HG02938 (cell line): ENCODE data around the gene KSR1.
"Not testable (repeated sequence)": the region's sequence is repeated elsewhere in the genome, so short reads cannot be mapped to it uniquely, and the experiment has no call there.

Experiments used
- ATAC-seq: cut with Tn5 transposase; IDR thresholded peaks from one replicate; pipeline ENCODE4 v1.9.1; 2021; ENCODE audit warnings: mild to moderate bottlenecking, moderate library complexity; ENCODE audit not compliant: unreplicated experiment

The KSR1 gene

DNA sequence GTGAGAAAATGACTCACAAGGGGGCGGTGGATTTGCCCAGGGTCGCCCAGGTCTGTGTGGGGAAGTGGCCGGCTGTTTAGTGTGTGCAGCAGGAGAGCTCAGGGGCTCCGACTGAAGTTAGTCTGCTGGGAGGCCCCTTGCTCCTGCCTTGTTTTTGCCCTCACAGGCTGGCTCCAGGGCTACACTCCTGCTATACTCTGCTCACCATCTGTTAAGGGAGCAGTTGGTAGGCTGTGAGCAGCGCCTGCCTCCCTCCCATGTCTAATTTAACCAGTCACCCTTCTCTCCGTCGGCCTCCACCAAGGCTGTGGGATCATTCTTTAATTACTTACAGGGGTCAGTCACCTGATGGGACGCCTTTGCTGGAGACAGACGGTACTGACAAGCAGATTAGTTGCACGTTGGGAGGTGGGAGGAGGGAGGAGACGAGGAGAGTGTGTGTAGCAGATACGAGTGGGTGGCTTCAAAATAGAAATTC is 35.5 kb downstream of the KSR1 start:
- no peak for ATAC-seq

DNA sequence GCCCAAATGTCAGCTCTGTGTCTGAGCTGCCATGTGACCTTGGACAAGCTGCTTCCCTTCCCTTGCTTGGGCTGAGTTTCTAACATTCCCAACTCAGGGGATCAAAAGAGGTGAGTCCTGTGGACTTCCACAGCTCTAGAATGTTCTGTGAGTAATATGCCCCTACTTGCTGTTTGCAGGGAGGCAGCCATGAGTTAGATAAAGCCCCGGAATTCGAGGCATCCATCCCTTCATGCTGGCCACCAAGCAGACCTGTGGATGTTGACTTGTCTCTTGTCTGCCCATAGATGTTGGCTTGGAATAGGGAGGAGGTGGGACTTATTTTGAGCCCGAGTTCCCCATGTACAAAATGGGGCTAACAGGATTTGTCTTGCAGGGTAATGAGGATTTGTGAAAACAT is 36.2 kb downstream of the KSR1 start:
- ATAC-seq = no peak

DNA sequence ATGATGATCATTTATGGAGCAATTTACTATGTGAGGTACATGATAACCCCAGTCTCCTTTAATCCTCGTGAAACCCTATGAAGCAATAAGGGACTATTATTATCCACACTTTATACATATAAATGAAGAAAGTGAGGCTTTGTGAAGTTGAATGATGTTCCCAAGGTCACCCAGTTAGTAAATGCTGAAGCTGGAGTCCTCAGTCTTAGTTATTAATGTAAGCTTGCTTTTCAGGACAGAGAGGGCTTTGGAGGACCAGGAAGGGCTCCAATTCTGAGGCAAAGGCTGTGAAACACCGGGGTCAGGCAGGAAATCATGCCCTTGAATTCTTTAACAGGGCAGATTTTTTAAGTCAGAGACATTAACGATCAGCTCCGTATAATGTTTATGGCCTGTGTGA is 36.8 kb downstream of the KSR1 start:
- ATAC-seq = no peak

DNA sequence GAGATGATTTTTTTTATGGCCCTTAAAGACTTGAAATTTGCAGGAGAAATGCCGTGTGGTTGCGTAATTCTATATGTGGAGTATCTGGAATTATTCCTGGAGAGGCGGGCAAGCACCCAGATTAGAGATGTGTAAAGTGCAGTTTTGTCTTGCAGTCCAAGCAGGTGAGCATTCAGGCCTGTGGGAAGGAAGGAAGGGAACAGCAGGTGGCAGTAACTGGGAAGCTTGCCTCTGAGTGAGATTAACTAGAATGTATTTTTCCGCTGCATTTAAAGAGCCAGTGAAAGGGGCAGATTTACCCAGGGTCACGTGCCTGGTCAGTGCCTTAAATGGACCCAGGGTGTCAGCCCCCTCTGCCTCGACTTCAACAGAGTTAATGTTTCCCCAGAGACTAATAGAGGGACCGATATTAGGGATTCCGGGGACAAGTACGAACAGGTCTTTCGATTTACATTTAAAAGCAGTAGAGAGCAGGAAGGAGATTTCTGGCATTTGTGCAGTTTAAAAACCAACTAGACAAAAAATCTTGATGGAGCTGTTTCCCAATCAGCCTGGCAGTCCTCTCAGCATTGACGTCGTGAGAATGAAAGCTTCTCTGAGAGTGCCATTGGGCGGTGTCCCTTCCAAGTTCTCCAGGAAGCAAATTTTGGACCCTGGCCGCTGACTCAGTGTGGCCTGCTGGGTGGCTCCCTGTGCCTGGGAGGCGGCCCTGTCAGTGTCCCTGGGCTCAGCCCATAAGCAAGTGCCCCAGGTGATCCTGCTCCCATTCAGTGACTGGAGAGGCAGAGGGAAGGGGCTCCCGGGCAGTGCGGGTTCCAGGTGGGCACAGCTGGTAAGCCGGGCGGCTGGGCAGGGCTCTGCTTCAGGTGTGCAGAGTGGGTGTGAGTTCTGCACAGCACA is 38.2 kb downstream of the KSR1 start:
- no peak for ATAC-seq

DNA sequence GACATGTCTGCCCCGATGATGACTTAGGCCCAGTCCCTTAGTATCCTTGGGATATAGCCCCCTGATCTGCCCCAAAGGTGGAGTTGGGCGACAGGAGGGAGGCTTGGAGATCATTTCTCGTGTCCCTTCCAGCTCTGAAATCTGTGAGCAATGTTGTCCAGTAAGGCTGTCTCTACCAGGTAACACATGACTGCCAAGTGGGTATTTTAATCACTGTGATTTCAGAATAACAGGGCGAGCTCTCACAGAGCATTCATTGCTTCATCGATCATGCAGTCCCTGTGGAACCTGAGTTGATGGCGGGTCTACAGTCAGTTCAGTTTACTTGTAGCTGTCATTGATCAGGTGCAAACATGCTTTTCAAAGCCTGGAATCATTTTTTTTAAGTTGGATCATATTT is 39.2 kb downstream of the KSR1 start:
- ATAC-seq = no peak

DNA sequence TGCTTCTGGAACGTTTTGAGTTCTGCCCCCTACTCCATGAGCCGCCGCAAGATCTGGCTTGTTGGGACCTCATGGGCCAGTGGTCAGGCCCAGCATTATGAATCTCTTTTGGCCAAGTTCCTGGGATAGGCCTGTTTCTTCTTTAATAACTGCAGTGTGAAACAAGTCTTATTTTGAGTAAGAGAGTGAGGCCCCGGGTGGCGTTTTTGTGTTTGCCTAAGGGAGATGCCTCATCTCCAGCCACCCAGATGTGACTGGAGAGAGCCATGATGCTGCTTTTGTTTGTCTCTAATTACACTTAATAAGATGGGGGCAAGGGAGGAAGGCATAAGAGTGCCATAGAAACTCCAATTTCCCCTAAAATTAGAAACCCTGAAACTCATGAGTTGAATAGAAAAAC is 39.8 kb downstream of the KSR1 start:
- ATAC-seq = no peak

DNA sequence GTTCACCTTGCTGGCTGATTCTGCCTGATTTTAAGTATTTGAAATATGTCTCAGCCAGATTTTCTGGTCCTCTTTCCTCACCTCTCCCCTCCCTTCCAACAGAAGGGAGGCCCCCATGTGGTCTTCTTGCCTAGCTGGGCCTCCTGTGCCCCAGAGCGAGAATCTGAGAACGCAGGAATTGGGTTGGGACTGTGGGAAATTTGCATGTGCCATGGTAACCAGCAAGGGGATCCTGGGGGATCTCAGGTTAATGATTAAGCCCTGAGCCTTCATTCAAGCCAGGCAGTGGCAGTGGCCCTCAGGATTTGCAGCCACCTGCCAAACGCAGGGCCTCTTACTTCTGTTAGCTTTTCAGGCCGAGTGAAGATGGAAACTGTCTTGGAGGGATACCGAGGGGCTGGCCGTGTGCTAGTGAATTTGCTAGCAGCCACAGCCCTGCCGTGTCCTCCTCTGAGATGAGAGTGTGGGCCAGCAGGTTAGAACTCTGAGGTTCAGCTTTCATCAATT is 40.2 kb downstream of the KSR1 start:
- no peak for ATAC-seq

DNA sequence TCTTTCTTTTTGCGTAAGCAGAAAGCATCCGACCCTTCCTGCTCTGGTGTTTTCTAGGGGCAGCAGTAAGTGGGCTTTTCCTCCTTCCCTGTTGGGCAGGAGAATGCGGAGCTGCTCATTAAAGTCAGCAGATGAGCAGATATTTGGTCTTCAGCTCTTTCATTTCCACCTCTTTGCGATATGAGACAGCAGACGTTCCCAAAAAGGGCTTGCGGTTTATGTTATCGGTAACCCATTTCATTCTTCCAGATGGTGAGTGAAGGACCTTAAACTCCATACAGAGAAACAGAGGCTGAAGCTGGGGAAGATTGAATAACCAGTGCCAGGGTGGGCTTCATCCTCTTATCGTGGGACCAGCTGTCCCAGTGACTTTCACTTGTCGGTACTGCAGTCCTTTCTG is 40.7 kb downstream of the KSR1 start:
- no peak for ATAC-seq

DNA sequence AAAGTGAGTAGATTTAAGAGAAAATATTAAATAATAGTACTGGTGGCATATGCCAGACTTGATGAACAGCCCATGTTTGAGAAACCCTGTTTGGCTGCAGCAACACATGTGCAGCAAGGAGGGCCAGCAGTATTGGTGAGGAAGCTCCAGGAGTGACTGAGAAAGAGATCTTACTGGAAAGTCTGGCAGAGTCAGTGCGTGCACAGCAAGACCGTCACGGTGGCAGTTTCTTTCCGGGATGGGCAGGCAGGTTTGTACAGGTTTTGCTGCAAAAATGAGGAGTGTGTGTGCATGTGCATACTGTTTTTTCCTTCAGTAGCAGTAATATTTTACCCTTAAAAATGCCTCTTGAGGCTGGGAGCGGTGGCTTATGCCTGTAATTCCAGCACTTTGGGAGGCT is 41.4 kb downstream of the KSR1 start:
- ATAC-seq = no peak

DNA sequence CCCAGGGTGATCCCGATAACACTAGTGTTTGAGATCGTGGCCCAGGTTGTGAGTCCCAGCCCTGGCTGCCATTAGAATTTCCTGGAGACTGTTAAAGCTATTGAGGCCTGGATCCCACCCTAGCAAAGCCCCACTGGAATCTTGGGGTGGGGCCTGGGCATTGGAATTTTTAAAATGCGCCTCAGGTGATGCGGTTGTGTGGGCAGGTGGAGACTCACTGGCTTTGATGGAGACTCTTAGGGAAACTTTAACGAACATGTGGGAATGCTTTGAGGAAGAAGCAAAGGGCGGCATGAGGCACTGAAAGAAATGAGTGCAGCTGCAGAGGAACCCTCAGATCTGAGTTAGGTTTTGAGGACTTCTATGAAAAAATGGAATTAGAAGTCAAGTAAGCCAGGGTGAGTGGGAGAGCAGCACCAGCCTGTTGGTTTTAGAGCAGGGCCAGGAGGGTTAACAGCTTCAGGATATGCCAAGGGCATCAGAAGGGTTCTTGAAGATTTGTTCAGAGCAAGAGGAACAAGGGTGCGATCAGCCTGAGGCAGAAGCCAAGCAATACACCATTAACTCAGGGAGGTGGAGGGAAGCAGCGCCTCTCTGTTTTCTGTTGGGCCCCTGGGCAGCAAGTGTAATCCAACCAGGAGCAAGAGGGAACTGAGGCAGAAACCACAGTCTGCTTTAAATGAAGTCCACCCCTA is 42.5 kb downstream of the KSR1 start:
- no peak for ATAC-seq

DNA sequence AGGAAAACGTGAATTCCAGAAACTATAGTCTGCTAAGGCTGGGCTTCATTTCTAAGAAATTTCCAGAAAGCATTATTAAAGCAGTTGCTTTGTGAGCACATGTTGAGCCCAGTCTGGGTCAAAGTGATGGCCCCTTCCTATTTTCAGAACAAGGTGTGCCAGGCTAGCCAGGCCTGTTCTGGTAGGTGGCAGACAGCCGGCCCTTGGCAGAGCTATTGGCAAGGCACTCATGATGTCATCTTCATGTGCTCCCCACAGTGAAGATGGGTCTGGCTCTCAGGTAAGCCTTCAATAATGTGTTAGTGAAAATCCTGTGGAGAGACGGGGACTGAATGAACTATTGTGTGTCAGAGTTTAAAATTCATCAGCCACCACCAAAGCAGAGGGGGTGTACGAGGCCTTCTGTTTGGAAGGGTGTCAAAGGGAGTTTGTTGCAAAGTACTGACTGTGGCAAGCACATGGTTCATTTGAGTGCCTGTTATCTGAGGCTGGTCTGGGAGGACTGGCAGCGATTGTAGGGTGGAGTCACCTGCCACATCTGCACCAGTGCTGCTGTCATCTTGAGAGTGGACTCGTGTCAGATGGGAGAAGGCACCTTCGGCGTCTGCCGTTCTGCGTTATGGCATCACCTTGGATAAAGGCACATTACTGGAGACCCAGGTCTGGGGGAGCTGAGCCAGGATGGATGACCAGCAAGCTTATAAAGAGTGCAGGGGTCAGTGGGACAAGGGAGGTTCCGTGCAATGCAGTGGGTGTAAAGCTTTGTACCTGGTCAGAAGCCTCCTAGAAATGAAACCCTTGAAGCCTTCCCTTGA is 43.4 kb downstream of the KSR1 start:
- ATAC-seq = no peak

DNA sequence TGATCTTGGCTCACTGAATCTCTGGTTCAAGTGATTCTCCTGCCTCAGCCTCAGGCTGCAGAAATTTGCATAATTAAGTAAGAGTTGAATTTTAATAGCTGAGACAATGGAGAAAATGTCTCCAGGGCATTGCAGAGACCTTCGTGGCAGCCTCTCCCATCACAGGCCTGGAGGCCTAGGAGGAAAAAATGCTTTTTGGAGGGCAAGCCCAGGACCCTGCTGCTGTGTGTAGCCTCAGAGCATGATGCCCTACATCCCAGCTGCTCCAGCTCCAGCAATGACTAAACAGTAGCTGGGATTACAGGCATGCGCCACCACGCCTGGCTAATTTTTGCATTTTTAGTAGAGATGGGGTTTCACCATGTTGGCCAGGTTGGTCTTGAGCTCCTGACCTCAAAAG is 45.1 kb downstream of the KSR1 start:
- not testable (repeated sequence) for ATAC-seq

DNA sequence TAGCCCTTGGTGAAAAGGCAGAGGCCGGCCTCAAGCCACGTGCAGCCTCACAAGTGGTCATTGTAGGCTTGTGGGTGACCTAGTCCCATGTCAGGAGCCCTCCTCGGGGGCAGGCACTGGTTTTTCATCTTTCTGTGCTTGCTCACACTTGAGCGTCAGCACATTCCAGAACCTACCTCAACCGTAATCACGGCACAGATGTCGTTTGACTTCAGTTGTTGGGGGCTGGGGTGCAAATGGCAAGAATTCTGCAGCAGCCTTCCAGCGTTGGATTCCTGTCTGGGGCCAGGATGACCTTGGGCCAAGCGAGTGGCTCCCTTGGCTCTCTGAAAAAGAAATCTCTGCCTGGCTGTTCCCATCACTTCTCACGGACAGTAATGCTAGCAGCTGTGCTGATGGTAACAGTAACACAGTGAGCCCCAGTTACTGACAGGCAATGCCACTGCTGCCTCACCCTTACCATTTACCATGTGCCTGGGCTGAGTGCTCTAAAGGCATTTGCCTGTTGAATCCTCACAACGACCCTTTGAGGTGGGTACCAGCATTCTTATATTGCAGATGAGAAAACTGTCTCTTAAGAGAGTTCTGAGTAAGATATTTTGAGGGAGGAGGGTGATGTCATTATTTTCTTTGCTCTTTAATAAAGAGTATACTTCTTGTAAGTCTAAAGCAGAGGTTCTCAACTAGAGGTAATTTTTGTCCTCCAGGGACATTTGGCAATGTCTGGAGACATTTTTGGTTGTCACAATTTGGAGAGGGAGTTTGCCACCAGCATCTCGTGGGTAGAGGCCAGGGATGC is 46.5 kb downstream of the KSR1 start:
- no peak for ATAC-seq

DNA sequence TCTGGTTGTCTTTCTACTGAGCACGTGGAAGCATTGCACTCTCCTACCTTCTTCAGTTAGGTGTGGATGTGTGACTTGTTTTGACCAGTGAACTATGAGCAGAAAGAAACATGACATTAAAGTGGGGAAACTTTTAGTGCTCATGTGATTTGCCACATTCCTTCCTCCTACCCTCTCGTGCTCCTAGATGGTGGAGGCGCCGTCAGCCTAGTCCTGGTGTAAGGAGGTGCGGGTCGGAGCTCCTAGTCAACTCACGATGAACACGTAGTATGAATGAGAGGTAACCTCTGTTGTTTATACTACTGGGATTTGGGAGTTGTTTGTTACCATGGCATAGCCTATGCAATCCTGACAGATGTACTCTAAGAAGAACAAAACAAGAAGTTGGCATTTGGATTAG is 47.4 kb downstream of the KSR1 start:
- no peak for ATAC-seq

DNA sequence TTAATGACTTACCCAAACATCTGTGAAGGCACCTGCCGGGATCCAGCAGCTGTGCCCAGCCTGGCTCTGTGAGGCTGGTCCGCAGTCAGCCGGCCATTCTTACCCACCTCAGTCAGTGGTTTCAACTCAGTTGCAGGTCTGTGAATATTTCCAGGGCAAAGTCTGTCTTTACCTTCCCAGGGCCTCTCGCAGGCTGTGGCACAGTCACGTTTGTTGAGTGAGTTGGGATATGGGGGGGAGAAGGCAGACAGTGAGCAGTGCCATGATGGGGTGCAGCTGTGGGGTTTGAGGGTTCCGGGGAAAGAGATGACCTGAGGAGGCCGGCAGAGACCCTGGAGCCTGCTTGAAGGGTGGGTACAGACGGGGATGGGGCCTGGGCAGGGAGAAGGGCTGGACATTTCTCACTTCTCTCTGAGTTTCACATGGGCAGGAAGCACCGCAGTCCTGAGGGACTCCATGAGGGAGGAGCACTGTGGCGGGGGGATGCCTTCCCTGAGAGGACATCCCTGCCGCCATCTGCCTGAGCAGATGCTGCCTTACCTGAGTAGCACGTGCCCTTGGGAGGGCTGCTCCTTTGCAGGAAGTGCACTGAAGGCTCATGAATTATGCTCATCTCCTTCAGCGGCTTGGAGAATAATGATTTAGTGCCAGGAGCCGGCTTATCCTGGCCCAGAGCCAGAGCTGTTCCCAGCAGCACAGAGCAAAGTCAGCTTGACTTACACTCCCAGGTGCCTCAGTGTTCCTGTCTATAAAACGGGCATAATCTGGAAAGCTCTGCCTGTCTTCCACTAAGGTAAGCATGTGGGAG is 48.1 kb downstream of the KSR1 start:
- ATAC-seq = no peak

DNA sequence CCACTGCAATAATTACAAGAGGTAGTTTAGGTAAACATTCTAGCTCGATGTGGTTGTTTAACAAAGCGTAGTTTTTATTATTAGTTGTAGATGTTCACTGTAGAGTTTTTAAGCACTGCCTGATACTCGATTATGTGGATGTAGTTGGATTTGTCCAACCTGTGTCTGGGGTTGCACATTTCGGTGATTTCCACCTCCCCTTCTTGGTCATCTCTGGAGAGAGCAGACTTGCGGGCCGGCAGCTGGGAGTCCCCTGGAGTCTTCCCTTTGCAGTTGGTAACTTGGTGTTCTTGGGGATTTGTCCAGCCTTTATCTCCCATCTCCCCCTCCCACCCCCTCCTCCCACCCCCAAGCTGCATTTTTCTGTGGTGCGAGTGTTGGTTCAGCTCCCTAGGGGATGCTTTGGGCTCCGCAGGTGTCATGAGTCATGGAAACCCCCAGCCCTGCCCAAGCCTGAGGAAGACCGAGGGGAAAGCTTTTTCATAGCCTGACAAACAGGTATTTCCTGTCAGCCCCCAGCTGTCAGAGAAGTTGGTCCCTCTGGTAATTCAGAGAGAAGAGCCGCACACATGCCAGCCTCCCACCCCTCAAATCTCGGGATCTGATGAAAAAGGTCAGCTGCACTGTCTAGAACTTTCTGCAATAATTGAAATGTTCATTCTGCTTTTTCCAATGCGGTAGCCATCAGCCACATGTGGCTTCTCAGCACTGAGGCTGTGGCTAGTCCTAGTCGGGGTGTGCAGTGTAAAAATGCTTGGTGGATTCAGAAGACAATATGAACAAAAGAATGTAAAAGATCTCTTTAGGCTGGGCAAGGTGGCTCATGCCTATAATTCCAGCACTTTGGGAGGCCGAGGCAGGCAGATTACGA is 50.3 kb downstream of the KSR1 start:
- ATAC-seq = peak; percentile 69

DNA sequence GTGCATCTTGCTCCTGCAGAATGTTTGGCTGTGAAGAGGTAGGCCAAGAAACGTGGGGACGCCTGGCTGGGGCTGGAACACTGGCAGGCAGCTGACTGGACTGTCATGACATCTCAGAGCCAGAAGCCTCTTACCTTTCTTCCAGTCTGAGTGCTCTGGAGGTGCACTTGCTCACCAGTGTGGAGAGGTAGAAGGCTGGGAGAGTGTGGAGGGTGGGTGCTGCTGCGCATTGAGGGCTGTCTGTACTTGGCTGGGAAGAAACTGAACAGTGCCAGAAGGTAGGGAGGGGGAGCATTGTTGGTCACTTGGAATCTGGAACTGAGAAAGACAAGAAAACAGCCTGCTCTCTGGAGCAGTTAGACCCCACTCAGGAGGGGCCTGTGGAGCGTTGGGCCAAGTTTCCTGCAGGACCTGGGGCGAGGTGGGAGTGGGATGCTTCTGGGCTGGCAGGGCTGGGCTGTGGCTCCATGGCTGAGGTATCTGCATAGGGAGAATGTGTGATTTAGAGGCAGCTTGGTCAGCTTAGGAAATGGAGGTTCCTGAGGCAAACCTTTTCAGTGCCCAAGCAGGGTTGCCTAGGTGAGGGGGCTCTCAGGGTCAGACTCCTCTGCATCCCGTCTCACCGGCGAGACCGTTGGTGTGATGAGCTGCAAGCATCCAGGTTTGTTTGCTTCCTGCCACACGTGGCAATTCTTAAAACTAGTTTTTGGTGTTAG is 55.1 kb downstream of the KSR1 start:
- ATAC-seq = no peak

DNA sequence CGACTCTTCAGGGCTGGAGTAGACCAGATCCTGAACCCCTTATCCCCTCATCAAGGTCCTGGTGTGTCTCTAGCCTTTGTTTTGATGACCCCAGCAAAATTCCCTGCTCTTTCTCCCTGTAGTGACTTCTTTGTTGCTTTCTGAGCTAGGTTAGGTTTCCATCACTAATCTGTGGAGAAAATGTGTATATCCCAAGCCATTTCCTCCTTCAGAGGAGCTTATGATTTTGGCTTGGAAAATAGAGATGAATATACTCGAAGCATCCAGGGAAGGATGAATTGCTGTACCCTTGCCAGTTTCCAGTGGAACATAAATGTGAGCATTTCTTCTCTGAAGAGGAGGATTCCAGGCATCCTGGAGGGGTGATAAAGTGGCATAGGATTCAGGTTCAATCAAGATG is 55.8 kb downstream of the KSR1 start:
- no peak for ATAC-seq
